ENCODE measurements around the gene EFCAB6. TPM values are rescaled to one million over a fixed set of nuclear protein-coding genes. Genes with fewer than 3 reads are reported as not detected.

EFCAB6 gene
- total RNA-seq, 1 experiment from 2014 or later = 0.21 TPM

GRCh38 chr22:43526117-43526655 is 285.9 kb downstream of the EFCAB6 start:
- Histone ChIP-seq H3K36me3 (ENCODE audit: control insufficient read depth, insufficient read depth, low read length) (no peaks in the 10 kb centered on the region), H3K4me3 (ENCODE audit: low read depth in 2 of 2, low read length in 2 of 2) (no peak overlapping the region), H3K27me3 (ENCODE audit: control insufficient read depth, insufficient read depth, low read length) (no peaks in the 10 kb centered on the region), H3K9me3 (ENCODE audit: control insufficient read depth, insufficient read depth, low read depth, low read length) (no peaks in the 10 kb centered on the region), H3K4me1 (ENCODE audit: control insufficient read depth, insufficient read depth, low read length) (no peaks in the 10 kb centered on the region), H3K27ac (ENCODE audit: low read length) (no peak overlapping the region)
- no TSS peak for BruUV-seq (replicated peaks)
- ChIA-PET POLR2A (no interaction called here), CTCF (no interaction called here)
- ATAC-seq (no peak), DNase-seq (ENCODE audit: low read depth, low spot score) (no peak)
- intact Hi-C loops (cut with micrococcal nuclease; ENCODE audit: unreplicated experiment) (no loop called here), in situ Hi-C loops (cut with HindIII; ENCODE audit: low pct_unique_long_range_greater_than_20kb, low sequenced_read_pairs) (no loop called here)
- no peak for TF ChIP-seq SIN3A (IDR thresholded peaks at IDR 0.05; ENCODE audit: borderline replicate concordance, insufficient read depth, low read depth, low read length)

GRCh38 chr22:43521716-43522115 is 290.4 kb downstream of the EFCAB6 start:
- in situ Hi-C loops (cut with HindIII; ENCODE audit: low pct_unique_long_range_greater_than_20kb, low sequenced_read_pairs) (no loop called here), intact Hi-C loops (cut with micrococcal nuclease; ENCODE audit: unreplicated experiment) (no loop called here)
- H3K9me3 ChIP-seq (ENCODE audit: control insufficient read depth, insufficient read depth, low read depth, low read length) = no peaks in the 10 kb centered on the region
- BruUV-seq (replicated peaks) = no TSS peak
- ATAC-seq = no peak
- TF ChIP-seq REST (IDR thresholded peaks at IDR 0.05; ENCODE audit: insufficient read depth in 1 of 2, low read depth in 2 of 2, low read length in 1 of 2) (no peak), POLR2AphosphoS5 (IDR thresholded peaks at IDR 0.05; ENCODE audit: low read depth, low read length) (no peak), TCF7L2 (IDR thresholded peaks at IDR 0.05; ENCODE audit: low read depth, low read length) (no peak), CTCF (IDR thresholded peaks at IDR 0.05) (no peak)
- H3K27me3 ChIP-seq (ENCODE audit: control insufficient read depth, insufficient read depth, low read length) = no peaks in the 10 kb centered on the region
- no peak overlapping the region for H3K27ac ChIP-seq (ENCODE audit: low read length)
- H3K36me3 ChIP-seq (ENCODE audit: control insufficient read depth, insufficient read depth, low read length) = no peaks in the 10 kb centered on the region
- H3K4me3 ChIP-seq (ENCODE audit: low read depth in 2 of 2, low read length in 2 of 2) = no peak overlapping the region
- peak; percentile 55 for DNase-seq (ENCODE audit: low read depth, low spot score)
- ChIA-PET POLR2A (no interaction called here), CTCF (interaction anchor here (0.7 kb wide), 1 partner anchor 13 kb away, joined by 3 read pairs; no protein-coding TSS in a partner anchor)
- H3K4me1 ChIP-seq (ENCODE audit: control insufficient read depth, insufficient read depth, low read length) = no peaks in the 10 kb centered on the region

- TF ChIP-seq POLR2AphosphoS5 (IDR thresholded peaks at IDR 0.05; ENCODE audit: low read depth, low read length) (no peak), SIN3A (IDR thresholded peaks at IDR 0.05; ENCODE audit: borderline replicate concordance, insufficient read depth, low read depth, low read length) (no peak), TCF7L2 (IDR thresholded peaks at IDR 0.05; ENCODE audit: low read depth, low read length) (no peak), CTCF (IDR thresholded peaks at IDR 0.05) (no peak), REST (IDR thresholded peaks at IDR 0.05; ENCODE audit: insufficient read depth in 1 of 2, low read depth in 2 of 2, low read length in 1 of 2) (no peak)
- H3K4me1 ChIP-seq (ENCODE audit: control insufficient read depth, insufficient read depth, low read length) = no peaks in the 10 kb centered on the region
- ChIA-PET POLR2A (no interaction called here), CTCF (no interaction called here)
- BruUV-seq (replicated peaks) = no TSS peak
- intact Hi-C loops (cut with micrococcal nuclease; ENCODE audit: unreplicated experiment) = no loop called here
- DNase-seq (ENCODE audit: low read depth, low spot score) (no peak), ATAC-seq (no peak)
- in situ Hi-C loops (cut with HindIII; ENCODE audit: low pct_unique_long_range_greater_than_20kb, low sequenced_read_pairs) = no loop called here
- H3K4me3 ChIP-seq (ENCODE audit: low read depth in 2 of 2, low read length in 2 of 2) = no peak overlapping the region
- H3K9me3 ChIP-seq (ENCODE audit: control insufficient read depth, insufficient read depth, low read depth, low read length) = no peaks in the 10 kb centered on the region
- H3K27ac ChIP-seq (ENCODE audit: low read length) = no peak overlapping the region
- H3K36me3 ChIP-seq (ENCODE audit: control insufficient read depth, insufficient read depth, low read length) = no peaks in the 10 kb centered on the region
- no peaks in the 10 kb centered on the region for H3K27me3 ChIP-seq (ENCODE audit: control insufficient read depth, insufficient read depth, low read length)
These were observed 291.5 kb downstream of the EFCAB6 start for GRCh38 chr22:43520632-43521039.
